ENCODE measurements around the gene ZBED2.

ZBED2 gene

DNA sequence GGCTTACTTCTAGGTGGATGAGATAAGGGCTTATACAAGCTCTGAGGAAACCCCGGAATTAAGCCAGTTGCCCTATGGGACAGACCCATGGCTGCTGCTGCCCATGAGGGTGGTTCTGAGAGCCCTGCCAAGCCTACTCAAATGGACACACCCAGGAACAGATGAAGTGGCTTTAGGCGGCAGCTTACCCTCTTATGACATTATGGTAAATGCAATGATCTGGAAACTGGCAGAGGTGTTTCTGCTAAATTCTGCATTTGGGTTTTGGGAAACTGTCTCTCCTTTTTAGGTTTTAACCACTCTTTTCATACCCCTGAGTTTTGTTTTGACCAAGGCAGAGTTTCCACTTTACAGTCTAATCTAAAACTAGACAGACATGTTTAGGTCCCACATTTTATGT lies 9.0 kb upstream of the ZBED2 start:
- DNase-seq (ENCODE audit: low read depth), result no peak
- no peak overlapping the region for H3K4me3 ChIP-seq (ENCODE audit: low read length)
- TF ChIP-seq, protein P1, sequence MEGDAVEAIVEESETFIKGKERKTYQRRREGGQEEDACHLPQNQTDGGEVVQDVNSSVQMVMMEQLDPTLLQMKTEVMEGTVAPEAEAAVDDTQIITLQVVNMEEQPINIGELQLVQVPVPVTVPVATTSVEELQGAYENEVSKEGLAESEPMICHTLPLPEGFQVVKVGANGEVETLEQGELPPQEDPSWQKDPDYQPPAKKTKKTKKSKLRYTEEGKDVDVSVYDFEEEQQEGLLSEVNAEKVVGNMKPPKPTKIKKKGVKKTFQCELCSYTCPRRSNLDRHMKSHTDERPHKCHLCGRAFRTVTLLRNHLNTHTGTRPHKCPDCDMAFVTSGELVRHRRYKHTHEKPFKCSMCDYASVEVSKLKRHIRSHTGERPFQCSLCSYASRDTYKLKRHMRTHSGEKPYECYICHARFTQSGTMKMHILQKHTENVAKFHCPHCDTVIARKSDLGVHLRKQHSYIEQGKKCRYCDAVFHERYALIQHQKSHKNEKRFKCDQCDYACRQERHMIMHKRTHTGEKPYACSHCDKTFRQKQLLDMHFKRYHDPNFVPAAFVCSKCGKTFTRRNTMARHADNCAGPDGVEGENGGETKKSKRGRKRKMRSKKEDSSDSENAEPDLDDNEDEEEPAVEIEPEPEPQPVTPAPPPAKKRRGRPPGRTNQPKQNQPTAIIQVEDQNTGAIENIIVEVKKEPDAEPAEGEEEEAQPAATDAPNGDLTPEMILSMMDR (conservative IDR thresholded peaks at IDR 0.05; ENCODE audit: low read depth, low read length), result no peak

DNA sequence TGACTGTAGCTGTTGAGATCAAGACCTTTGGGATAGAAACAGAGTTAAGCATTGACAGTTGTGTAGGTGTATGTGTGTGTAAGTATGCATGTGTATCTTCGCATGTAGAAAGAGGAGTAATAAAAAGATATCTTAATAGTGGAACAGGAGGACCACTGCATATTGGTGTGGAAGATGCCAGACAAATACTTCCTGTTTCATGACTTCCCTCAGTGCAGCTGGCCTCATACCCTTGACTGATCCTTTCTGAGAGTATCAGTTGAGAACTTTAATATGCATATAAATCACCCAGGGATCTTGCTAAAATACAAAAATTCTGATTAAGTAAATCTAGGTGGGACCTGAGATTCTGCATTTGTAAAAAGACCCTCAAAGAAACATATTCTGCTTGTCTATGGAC lies 8.5 kb upstream of the ZBED2 start:
- H3K4me3 ChIP-seq (ENCODE audit: low read length), result no peak overlapping the region
- no peak for DNase-seq (ENCODE audit: low read depth)
- TF ChIP-seq, protein P1 (conservative IDR thresholded peaks at IDR 0.05; ENCODE audit: low read depth, low read length), result no peak

- TF ChIP-seq, protein P1 (conservative IDR thresholded peaks at IDR 0.05; ENCODE audit: low read depth, low read length), result no peak
- no peak for DNase-seq (ENCODE audit: low read depth)
- H3K4me3 ChIP-seq (ENCODE audit: low read length), result no peak overlapping the region
Observed at GRCh38 chr3:111601810-111602209, 6.7 kb upstream of the ZBED2 start.

GRCh38 chr3:111598552-111598951 lies 3.4 kb upstream of the ZBED2 start:
- TF ChIP-seq, protein P1 (conservative IDR thresholded peaks at IDR 0.05; ENCODE audit: low read depth, low read length), result no peak
- no peak for DNase-seq (ENCODE audit: low read depth)
- H3K4me3 ChIP-seq (ENCODE audit: low read length), result no peak overlapping the region

- H3K4me3 ChIP-seq (ENCODE audit: low read length), result no peak overlapping the region
- DNase-seq (ENCODE audit: low read depth), result no peak
- TF ChIP-seq, protein P1 (conservative IDR thresholded peaks at IDR 0.05; ENCODE audit: low read depth, low read length), result no peak
Observed at GRCh38 chr3:111598139-111598538, 3.0 kb upstream of the ZBED2 start.

- no peak for DNase-seq (ENCODE audit: low read depth)
- no peak overlapping the region for H3K4me3 ChIP-seq (ENCODE audit: low read length)
- TF ChIP-seq, protein P1 (conservative IDR thresholded peaks at IDR 0.05; ENCODE audit: low read depth, low read length), result no peak
Observed at GRCh38 chr3:111596328-111596727, 1.2 kb upstream of the ZBED2 start.

GRCh38 chr3:111594781-111595180 lies 365 bp downstream of the ZBED2 start:
- no peak overlapping the region for H3K4me3 ChIP-seq (ENCODE audit: low read length)
- DNase-seq (ENCODE audit: low read depth), result no peak
- TF ChIP-seq, protein P1 (conservative IDR thresholded peaks at IDR 0.05; ENCODE audit: low read depth, low read length), result no peak

Measured in retinal pigment epithelial cell (primary cell).